ENCODE data around the gene ATP7B.

The ATP7B gene

GRCh38 chr13:52048516-52048915 lies 37.3 kb upstream of the ATP7B start:
- Histone ChIP-seq H3K4me3 (ENCODE audit: low read depth in 1 of 2, low read length in 2 of 2) (no peak overlapping the region), H3K79me2 (ENCODE audit: insufficient read depth, low read length) (no peaks in the 10 kb centered on the region), H4K20me1 (ENCODE audit: insufficient read depth, low read length) (no peaks in the 10 kb centered on the region), H3K9me3 (ENCODE audit: insufficient read depth, low read length, severe bottlenecking) (no peaks in the 10 kb centered on the region), H3K4me1 (ENCODE audit: insufficient read depth, low read length) (no peaks in the 10 kb centered on the region), H3K4me2 (ENCODE audit: insufficient read depth, low read length) (no peak overlapping the region), H3K36me3 (ENCODE audit: insufficient read depth, low read length) (no peaks in the 10 kb centered on the region), H3K9ac (ENCODE audit: low read depth, low read length) (no peak overlapping the region), H3K27ac (ENCODE audit: low read length) (no peak overlapping the region), H2AFZ (ENCODE audit: low read depth, low read length) (no peak overlapping the region), H3K27me3 (ENCODE audit: insufficient read depth, low read length, poor library complexity) (no peaks in the 10 kb centered on the region)
- no peak for DNase-seq
- TF ChIP-seq CTCF (IDR thresholded peaks at IDR 0.05; ENCODE audit: borderline replicate concordance, extremely low read depth, low read length, poor library complexity, severe bottlenecking) (no peak), EZH2 (IDR thresholded peaks at IDR 0.05; ENCODE audit: borderline replicate concordance, low read depth, low read length, severe bottlenecking) (no peak)
- no peak for ATAC-seq (ENCODE audit: insufficient read depth, low read depth)

GRCh38 chr13:52047463-52047862 lies 36.2 kb upstream of the ATP7B start:
- Histone ChIP-seq H3K27ac (ENCODE audit: low read length) (no peak overlapping the region), H3K9me3 (ENCODE audit: insufficient read depth, low read length, severe bottlenecking) (no peaks in the 10 kb centered on the region), H3K79me2 (ENCODE audit: insufficient read depth, low read length) (no peaks in the 10 kb centered on the region), H2AFZ (ENCODE audit: low read depth, low read length) (no peak overlapping the region), H3K4me2 (ENCODE audit: insufficient read depth, low read length) (no peak overlapping the region), H3K4me1 (ENCODE audit: insufficient read depth, low read length) (no peaks in the 10 kb centered on the region), H3K27me3 (ENCODE audit: insufficient read depth, low read length, poor library complexity) (no peaks in the 10 kb centered on the region), H3K4me3 (ENCODE audit: low read depth in 1 of 2, low read length in 2 of 2) (no peak overlapping the region), H3K9ac (ENCODE audit: low read depth, low read length) (no peak overlapping the region), H3K36me3 (ENCODE audit: insufficient read depth, low read length) (no peaks in the 10 kb centered on the region), H4K20me1 (ENCODE audit: insufficient read depth, low read length) (no peaks in the 10 kb centered on the region)
- no peak for TF ChIP-seq EZH2 (IDR thresholded peaks at IDR 0.05; ENCODE audit: borderline replicate concordance, low read depth, low read length, severe bottlenecking)
- TF ChIP-seq CTCF (IDR thresholded peaks at IDR 0.05; ENCODE audit: borderline replicate concordance, extremely low read depth, low read length, poor library complexity, severe bottlenecking): no peak
- no peak for DNase-seq
- no peak for ATAC-seq (ENCODE audit: insufficient read depth, low read depth)

- Histone ChIP-seq H2AFZ (ENCODE audit: low read depth, low read length) (no peak overlapping the region), H3K36me3 (ENCODE audit: insufficient read depth, low read length) (no peaks in the 10 kb centered on the region), H3K4me3 (ENCODE audit: low read depth in 1 of 2, low read length in 2 of 2) (no peak overlapping the region), H3K9ac (ENCODE audit: low read depth, low read length) (no peak overlapping the region), H3K9me3 (ENCODE audit: insufficient read depth, low read length, severe bottlenecking) (no peaks in the 10 kb centered on the region), H3K4me2 (ENCODE audit: insufficient read depth, low read length) (no peak overlapping the region), H3K27ac (ENCODE audit: low read length) (no peak overlapping the region), H3K79me2 (ENCODE audit: insufficient read depth, low read length) (no peaks in the 10 kb centered on the region), H4K20me1 (ENCODE audit: insufficient read depth, low read length) (no peaks in the 10 kb centered on the region), H3K27me3 (ENCODE audit: insufficient read depth, low read length, poor library complexity) (no peaks in the 10 kb centered on the region), H3K4me1 (ENCODE audit: insufficient read depth, low read length) (no peaks in the 10 kb centered on the region)
- DNase-seq (no peak), ATAC-seq (ENCODE audit: insufficient read depth, low read depth) (no peak)
- TF ChIP-seq CTCF (IDR thresholded peaks at IDR 0.05; ENCODE audit: borderline replicate concordance, extremely low read depth, low read length, poor library complexity, severe bottlenecking): no peak
- TF ChIP-seq EZH2 (IDR thresholded peaks at IDR 0.05; ENCODE audit: borderline replicate concordance, low read depth, low read length, severe bottlenecking): no peak
Measured at GRCh38 chr13:52043675-52044074, 32.4 kb upstream of the ATP7B start.

GRCh38 chr13:52036037-52036436 lies 24.8 kb upstream of the ATP7B start:
- H3K9me3 ChIP-seq (ENCODE audit: insufficient read depth, low read length, severe bottlenecking): no peaks in the 10 kb centered on the region
- H3K79me2 ChIP-seq (ENCODE audit: insufficient read depth, low read length): no peaks in the 10 kb centered on the region
- H3K9ac ChIP-seq (ENCODE audit: low read depth, low read length): no peak overlapping the region
- no peak overlapping the region for H2AFZ ChIP-seq (ENCODE audit: low read depth, low read length)
- TF ChIP-seq EZH2 (IDR thresholded peaks at IDR 0.05; ENCODE audit: borderline replicate concordance, low read depth, low read length, severe bottlenecking): no peak
- H3K27me3 ChIP-seq (ENCODE audit: insufficient read depth, low read length, poor library complexity): no peaks in the 10 kb centered on the region
- no peak overlapping the region for H3K27ac ChIP-seq (ENCODE audit: low read length)
- no peak overlapping the region for H3K4me2 ChIP-seq (ENCODE audit: insufficient read depth, low read length)
- DNase-seq (no peak), ATAC-seq (ENCODE audit: insufficient read depth, low read depth) (no peak)
- H3K4me3 ChIP-seq (ENCODE audit: low read depth in 1 of 2, low read length in 2 of 2): no peak overlapping the region
- peaks cover 4% of the 10 kb centered on the region; the same call in 1 of the 2 replicates for H4K20me1 ChIP-seq (ENCODE audit: insufficient read depth, low read length)
- H3K36me3 ChIP-seq (ENCODE audit: insufficient read depth, low read length): no peaks in the 10 kb centered on the region
- no peaks in the 10 kb centered on the region for H3K4me1 ChIP-seq (ENCODE audit: insufficient read depth, low read length)

Measured in DND-41 (cell line).